HepG2 (cell line): ENCODE results near the gene BHLHE23. TPM values are rescaled to one million over a fixed set of nuclear protein-coding genes. Genes with fewer than 3 reads are reported as not detected.

Experiments used
- HOXA9 ChIP-seq: sonication (generic); formaldehyde crosslinking; IDR thresholded peaks from 2 replicates; pipeline ENCODE4 v1.8.1; 2022; ENCODE audit warnings: missing genetic modification reagents, mild to moderate bottlenecking, moderate library complexity, borderline replicate concordance
- MATR3 ChIP-seq: sonication (generic); formaldehyde crosslinking; IDR thresholded peaks from 2 replicates; pipeline ENCODE4 v1.4.0; 2020; ENCODE audit warnings: missing genetic modification reagents
- MAZ ChIP-seq, 2 experiments: sonication (generic) in 1 of 2; formaldehyde crosslinking in 1 of 2; IDR thresholded peaks; 2 replicates each; pipeline versions ENCODE4 v1.5.0 to v1.6.1; 2012 to 2020; ENCODE audit warnings: low read depth in 2 of 2, mild to moderate bottlenecking in 2 of 2, borderline replicate concordance in 1 of 2, improper control_type of control experiment in 1 of 2, low read length in 1 of 2, missing genetic modification reagents in 1 of 2, moderate library complexity in 1 of 2
- POLR2G ChIP-seq: fragments of 200-400 bp; formaldehyde crosslinking; IDR thresholded peaks from 2 replicates; pipeline ENCODE4 v1.6.1; 2018; ENCODE audit warnings: mild to moderate bottlenecking, low read depth, low read length, moderate library complexity
- YEATS4 ChIP-seq: sonication (generic); formaldehyde crosslinking; IDR thresholded peaks from 2 replicates; pipeline ENCODE4 v1.4.0; 2020; ENCODE audit warnings: missing genetic modification reagents, borderline replicate concordance
- ZBTB20 ChIP-seq: sonication (generic); formaldehyde crosslinking; IDR thresholded peaks from 2 replicates; pipeline ENCODE4 v1.8.1; 2023; ENCODE audit warnings: missing genetic modification reagents, low read depth, mild to moderate bottlenecking, borderline replicate concordance
- ZFP82 ChIP-seq: sonication (generic); formaldehyde crosslinking; IDR thresholded peaks from 2 replicates; pipeline ENCODE4 v1.5.1; 2020; ENCODE audit warnings: mild to moderate bottlenecking, missing genetic modification reagents, borderline replicate concordance
- ZNF225 ChIP-seq: sonication (generic); formaldehyde crosslinking; IDR thresholded peaks from 2 replicates; pipeline ENCODE4 v1.4.0; 2020; ENCODE audit warnings: mild to moderate bottlenecking, missing genetic modification reagents
- ZNF274 ChIP-seq: sonication (generic); formaldehyde crosslinking; IDR thresholded peaks from 2 replicates; pipeline ENCODE4 v1.5.1; 2020; ENCODE audit warnings: mild to moderate bottlenecking, missing genetic modification reagents
- ZNF619 ChIP-seq: sonication (generic); formaldehyde crosslinking; IDR thresholded peaks from 2 replicates; pipeline ENCODE4 v1.4.0; 2020; ENCODE audit warnings: mild to moderate bottlenecking, missing genetic modification reagents
- ZNF746 ChIP-seq: sonication (generic); formaldehyde crosslinking; IDR thresholded peaks from 2 replicates; pipeline ENCODE4 v1.8.0; 2022; ENCODE audit warnings: mild to moderate bottlenecking, missing genetic modification reagents
- ZSCAN29 ChIP-seq: sonication (generic); formaldehyde crosslinking; conservative IDR thresholded peaks from 2 replicates; pipeline ENCODE4 v1.4.0; 2020; ENCODE audit warnings: mild to moderate bottlenecking, missing genetic modification reagents
- polyA plus RNA-seq, 8 experiments: library from polyadenylated mRNA; depleted of rRNA in 3 of 8; stranded (reverse) in 7 of 8; unstranded in 1 of 8; fragments of >200 nt; fragmentation: Illumina TruSeq in 4 of 8; extraction: Trizol in 4 of 8; gene quantifications; 2 replicates each; pipeline versions ENCODE4 v1.2.1 to v1.2.3, GENCODE V29; 2011 to 2016; ENCODE audit warnings: low read depth in 4 of 8, missing spikeins in 1 of 8, mixed read lengths in 1 of 8; ENCODE audit not compliant: insufficient read depth in 1 of 8
- total RNA-seq, 5 experiments: library from RNA; depleted of rRNA; stranded (reverse); fragments of >200 nt; fragmentation: Illumina TruSeq; extraction: Trizol; gene quantifications; 2 replicates each; pipeline ENCODE4 v1.2.3, GENCODE V29; 2016; ENCODE audit warnings: low read depth in 1 of 5
- TF ChIP-seq, protein P1 (sequence below): sonication (generic); formaldehyde crosslinking; IDR thresholded peaks from 2 replicates; pipeline ENCODE4 v1.5.0; 2020; ENCODE audit warnings: missing genetic modification reagents, mild to moderate bottlenecking, borderline replicate concordance
- TF ChIP-seq, protein P2 (sequence below): sonication (generic); formaldehyde crosslinking; IDR thresholded peaks from 2 replicates; pipeline ENCODE4 v1.5.1; 2020; ENCODE audit warnings: missing genetic modification reagents, mild to moderate bottlenecking, borderline replicate concordance
- TF ChIP-seq, protein P3 (sequence below): sonication (generic); formaldehyde crosslinking; IDR thresholded peaks from one replicate; pipeline ENCODE4 v1.5.1; 2020; ENCODE audit warnings: mild to moderate bottlenecking, missing genetic modification reagents; ENCODE audit errors: not compliant biosample characterization
- TF ChIP-seq, protein P4 (sequence below): sonication (generic); formaldehyde crosslinking; IDR thresholded peaks from 2 replicates; pipeline ENCODE4 v1.4.0; 2020; ENCODE audit warnings: missing genetic modification reagents

BHLHE23 gene
- total and polyA plus RNA-seq, 2 of the 13 experiments (the other 11 are each of a cell fraction or from before 2014, with no cell fraction given), result not detected

DNA sequence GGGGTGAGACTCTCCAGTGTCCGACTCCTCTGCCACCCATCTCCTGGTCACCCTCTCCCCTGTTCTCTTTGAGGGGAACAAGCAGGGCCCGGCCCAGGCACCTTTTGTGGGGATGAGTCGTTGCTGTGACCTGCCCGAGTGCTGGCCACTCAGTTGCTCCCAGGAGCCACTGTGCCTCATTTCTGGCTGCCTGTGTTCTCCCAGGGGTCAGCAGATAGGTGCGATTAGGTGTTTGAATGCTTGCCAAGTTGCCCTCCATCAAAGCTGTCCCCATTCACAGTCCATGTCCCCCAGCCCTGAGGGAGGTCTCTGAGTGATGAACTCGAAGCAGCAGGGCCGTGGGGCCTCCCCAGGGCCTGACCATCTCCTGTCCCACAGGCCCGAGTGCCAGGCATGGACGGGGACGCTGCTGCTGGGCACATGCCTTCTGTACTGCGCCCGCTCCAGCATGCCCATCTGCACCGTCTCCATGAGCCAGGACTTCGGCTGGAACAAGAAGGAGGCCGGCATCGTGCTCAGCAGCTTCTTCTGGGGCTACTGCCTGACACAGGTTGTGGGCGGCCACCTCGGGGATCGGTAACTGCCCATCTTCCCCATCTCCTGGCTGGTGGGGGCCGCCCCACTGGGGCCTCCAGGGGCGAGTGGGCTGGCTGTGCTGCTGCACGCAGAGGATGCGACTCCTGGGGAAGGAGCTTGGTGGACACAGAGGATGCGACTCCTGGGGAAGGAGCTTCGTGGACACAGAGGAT, 50.2 kb downstream of the BHLHE23 start (continued):
- TF ChIP-seq, protein P1, sequence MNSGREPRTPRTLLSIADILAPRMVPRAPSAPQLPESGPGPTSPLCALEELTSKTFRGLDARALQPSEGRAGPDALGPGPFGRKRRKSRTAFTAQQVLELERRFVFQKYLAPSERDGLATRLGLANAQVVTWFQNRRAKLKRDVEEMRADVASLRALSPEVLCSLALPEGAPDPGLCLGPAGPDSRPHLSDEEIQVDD (CRISPR knock-in tag), result no peak
- TF ChIP-seq MATR3, result 0 out of 2 replicates have a peak, but pooled peaks have one; percentile 61
- 0 out of 2 replicates have a peak, but pooled peaks have one; percentile 60 for TF ChIP-seq ZNF225 (CRISPR knock-in tag)
- no peak for TF ChIP-seq ZSCAN29 (CRISPR knock-in tag)
- TF ChIP-seq ZNF746 (CRISPR knock-in tag), result no peak
- no peak for TF ChIP-seq YEATS4 (CRISPR knock-in tag)
- TF ChIP-seq, protein P2, sequence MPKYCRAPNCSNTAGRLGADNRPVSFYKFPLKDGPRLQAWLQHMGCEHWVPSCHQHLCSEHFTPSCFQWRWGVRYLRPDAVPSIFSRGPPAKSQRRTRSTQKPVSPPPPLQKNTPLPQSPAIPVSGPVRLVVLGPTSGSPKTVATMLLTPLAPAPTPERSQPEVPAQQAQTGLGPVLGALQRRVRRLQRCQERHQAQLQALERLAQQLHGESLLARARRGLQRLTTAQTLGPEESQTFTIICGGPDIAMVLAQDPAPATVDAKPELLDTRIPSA (CRISPR knock-in tag), result 0 out of 2 replicates have a peak, but pooled peaks have one; percentile 1
- TF ChIP-seq, protein P3, sequence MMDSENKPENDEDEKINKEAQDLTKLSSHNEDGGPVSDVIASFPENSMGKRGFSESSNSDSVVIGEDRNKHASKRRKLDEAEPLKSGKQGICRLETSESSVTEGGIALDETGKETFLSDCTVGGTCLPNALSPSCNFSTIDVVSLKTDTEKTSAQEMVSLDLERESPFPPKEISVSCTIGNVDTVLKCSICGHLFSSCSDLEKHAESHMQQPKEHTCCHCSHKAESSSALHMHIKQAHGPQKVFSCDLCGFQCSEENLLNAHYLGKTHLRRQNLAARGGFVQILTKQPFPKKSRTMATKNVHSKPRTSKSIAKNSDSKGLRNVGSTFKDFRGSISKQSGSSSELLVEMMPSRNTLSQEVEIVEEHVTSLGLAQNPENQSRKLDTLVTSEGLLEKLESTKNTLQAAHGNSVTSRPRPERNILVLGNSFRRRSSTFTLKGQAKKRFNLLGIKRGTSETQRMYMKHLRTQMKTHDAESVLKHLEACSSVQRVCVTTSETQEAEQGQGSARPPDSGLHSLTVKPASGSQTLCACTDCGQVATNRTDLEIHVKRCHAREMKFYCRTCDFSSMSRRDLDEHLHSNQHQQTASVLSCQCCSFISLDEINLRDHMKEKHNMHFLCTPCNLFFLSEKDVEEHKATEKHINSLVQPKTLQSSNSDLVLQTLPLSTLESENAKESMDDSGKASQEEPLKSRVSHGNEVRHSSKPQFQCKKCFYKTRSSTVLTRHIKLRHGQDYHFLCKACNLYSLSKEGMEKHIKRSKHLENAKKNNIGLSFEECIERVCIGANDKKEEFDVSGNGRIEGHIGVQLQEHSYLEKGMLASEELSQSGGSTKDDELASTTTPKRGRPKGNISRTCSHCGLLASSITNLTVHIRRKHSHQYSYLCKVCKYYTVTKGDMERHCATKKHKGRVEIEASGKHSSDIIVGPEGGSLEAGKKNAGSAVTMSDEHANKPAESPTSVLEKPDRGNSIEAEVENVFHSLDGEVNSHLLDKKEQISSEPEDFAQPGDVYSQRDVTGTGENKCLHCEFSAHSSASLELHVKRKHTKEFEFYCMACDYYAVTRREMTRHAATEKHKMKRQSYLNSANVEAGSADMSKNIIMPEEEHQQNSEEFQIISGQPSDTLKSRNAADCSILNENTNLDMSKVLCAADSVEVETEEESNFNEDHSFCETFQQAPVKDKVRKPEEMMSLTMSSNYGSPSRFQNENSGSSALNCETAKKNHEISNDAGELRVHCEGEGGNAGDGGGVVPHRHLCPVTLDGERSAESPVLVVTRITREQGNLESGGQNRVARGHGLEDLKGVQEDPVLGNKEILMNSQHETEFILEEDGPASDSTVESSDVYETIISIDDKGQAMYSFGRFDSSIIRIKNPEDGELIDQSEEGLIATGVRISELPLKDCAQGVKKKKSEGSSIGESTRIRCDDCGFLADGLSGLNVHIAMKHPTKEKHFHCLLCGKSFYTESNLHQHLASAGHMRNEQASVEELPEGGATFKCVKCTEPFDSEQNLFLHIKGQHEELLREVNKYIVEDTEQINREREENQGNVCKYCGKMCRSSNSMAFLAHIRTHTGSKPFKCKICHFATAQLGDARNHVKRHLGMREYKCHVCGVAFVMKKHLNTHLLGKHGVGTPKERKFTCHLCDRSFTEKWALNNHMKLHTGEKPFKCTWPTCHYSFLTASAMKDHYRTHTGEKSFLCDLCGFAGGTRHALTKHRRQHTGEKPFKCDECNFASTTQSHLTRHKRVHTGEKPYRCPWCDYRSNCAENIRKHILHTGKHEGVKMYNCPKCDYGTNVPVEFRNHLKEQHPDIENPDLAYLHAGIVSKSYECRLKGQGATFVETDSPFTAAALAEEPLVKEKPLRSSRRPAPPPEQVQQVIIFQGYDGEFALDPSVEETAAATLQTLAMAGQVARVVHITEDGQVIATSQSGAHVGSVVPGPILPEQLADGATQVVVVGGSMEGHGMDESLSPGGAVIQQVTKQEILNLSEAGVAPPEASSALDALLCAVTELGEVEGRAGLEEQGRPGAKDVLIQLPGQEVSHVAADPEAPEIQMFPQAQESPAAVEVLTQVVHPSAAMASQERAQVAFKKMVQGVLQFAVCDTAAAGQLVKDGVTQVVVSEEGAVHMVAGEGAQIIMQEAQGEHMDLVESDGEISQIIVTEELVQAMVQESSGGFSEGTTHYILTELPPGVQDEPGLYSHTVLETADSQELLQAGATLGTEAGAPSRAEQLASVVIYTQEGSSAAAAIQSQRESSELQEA, result peak; percentile 8
- peak; percentile 20; the same call in 1 of the 2 replicates for TF ChIP-seq HOXA9 (CRISPR knock-in tag)
- TF ChIP-seq MAZ (IDR thresholded peaks at IDR 0.05; ENCODE audit: borderline replicate concordance, low read depth, low read length), result no peak
- 0 out of 2 replicates have a peak, but pooled peaks have one; percentile 44 for TF ChIP-seq MAZ (CRISPR knock-in tag; IDR thresholded peaks at IDR 0.05; ENCODE audit: low read depth)
- TF ChIP-seq, protein P4, sequence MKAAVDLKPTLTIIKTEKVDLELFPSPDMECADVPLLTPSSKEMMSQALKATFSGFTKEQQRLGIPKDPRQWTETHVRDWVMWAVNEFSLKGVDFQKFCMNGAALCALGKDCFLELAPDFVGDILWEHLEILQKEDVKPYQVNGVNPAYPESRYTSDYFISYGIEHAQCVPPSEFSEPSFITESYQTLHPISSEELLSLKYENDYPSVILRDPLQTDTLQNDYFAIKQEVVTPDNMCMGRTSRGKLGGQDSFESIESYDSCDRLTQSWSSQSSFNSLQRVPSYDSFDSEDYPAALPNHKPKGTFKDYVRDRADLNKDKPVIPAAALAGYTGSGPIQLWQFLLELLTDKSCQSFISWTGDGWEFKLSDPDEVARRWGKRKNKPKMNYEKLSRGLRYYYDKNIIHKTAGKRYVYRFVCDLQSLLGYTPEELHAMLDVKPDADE, result no peak
- no peak for TF ChIP-seq ZFP82 (CRISPR knock-in tag)
- no peak for TF ChIP-seq ZNF274 (CRISPR knock-in tag)
- 0 out of 2 replicates have a peak, but pooled peaks have one; percentile 31 for TF ChIP-seq POLR2G
- no peak for TF ChIP-seq ZBTB20 (CRISPR knock-in tag)
- TF ChIP-seq ZNF619 (CRISPR knock-in tag), result no peak; the same call in 1 of the 2 replicates
